Stimulated activated CD8-positive, alpha-beta memory T cell treated with anti-CD3 and anti-CD28 coated beads, Interleukin-2, amount 100 ng/mL, for 48 hours (primary cell): ENCODE data around the gene CAGE1.

Source experiments
- DNase-seq, 2 donors: peaks; one replicate each; pipeline ENCODE4 v3.0.0-alpha.2; 2020; ENCODE audit warnings: low read depth in 2 of 2

Gene CAGE1

GRCh38 chr6:7389451-7390225 is at the start of gene CAGE1, which contains the start of gene RIOK1:
Gene CAGE1, minus strand, starts transcription at chr6:7389742. Its CDS starts 2,569 bp downstream, at chr6:7387173.
Gene RIOK1, plus strand, starts transcription at chr6:7389808. Its CDS starts 195 bp downstream, at chr6:7390003.
- DNase-seq = peak; percentile 93 to 95

- no peak for DNase-seq
Measured at GRCh38 chr6:7439228-7439627, 49.7 kb upstream of the CAGE1 start.

GRCh38 chr6:7438011-7438410 is 48.5 kb upstream of the CAGE1 start:
- DNase-seq = no peak

DNA sequence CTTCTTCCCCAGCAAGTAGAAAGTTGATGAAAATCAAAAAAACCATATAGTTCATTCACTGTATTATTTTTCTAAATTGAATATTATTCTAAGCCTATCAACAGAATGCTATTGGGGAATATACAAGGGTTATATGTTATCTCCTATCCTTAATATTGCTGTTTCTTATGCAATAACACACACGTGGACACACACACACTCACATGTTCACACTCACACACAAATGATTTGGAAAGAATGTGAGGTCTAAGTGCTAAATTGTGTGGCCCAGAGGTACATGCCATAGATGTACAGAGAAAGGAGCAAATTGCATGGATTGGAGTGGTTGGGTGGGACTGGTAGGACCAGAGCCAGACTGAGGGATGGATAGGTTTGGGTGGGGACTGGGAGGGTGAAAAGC is 45.1 kb upstream of the CAGE1 start:
- DNase-seq = no peak

- no peak for DNase-seq
Measured at GRCh38 chr6:7433121-7433617, 43.6 kb upstream of the CAGE1 start.

DNA sequence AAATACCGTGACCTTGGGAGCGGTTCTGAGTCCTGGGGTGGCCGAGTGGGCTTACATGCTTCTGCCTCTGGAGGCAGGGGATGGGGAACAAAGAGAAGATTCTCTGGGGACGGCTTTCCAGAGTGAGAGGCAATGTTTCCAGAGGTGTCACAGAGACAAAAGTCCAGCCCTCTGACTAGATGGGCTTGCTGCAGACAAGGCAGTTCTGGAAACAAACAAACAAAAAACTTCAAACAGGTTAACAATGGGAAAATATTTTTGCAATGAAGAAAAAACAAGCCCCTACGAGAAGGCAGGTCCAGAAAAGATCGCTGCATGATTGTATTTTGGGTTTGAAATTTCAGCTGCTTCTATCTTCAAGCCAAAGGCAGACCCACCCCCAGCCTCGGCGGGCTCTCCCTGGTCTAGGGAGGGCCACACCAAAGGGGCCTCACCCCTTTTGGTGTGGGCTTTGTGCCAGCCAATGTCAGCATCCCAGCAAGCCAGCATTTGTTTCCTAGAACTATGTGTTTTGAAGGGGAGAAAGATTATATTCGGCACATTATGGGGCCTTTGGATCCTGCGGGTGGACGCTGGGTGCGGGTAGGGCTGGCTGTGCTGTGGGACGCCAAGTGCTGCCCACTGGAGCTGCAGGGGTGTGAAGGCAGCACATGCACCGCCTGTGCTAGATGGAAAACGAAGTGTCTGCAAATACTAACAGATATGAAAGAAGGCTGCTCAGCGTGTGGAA is 43.0 kb upstream of the CAGE1 start:
- no peak for DNase-seq

DNA sequence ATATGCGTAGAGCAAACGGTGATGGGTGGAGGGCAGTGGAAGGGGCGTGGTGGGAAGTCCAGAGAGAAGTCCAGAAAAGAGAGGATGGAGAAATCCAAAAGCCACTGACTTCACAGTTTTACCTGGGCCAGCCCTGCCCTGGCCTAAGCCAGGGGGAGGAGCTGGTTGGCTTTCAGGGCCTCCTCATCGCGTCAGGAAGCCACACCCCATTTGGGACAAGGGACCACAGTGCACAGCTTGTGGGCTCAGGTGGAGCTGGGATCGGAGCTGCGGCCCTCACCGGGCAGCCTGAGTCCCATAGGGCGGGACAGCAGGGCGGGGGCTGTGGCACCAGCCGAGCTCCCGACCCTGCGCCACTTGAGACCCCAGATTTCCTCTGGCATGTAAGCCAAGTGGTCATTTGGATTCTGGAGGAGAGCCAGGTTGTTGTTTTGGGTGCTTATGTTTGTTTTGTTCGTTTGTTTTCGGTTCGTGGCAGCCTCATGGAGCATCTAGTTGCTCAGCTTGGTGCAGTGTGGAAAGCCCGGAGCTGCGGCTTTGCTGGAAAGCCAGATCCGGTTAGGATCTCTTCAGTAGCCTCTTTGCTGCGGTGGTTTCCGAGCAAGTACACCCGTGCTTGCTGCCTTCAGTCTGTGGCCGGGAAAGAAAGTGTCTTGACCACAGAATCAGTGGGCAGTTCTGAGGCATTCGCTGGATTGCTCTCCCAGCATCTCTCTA is 42.3 kb upstream of the CAGE1 start:
- no peak for DNase-seq

- no peak for DNase-seq
Measured at GRCh38 chr6:7431313-7431673, 41.8 kb upstream of the CAGE1 start.

- no peak for DNase-seq
Measured at GRCh38 chr6:7426447-7427169, 37.1 kb upstream of the CAGE1 start.

- no peak for DNase-seq
Measured at GRCh38 chr6:7425808-7426190, 36.3 kb upstream of the CAGE1 start.

GRCh38 chr6:7424967-7425807 is 35.6 kb upstream of the CAGE1 start:
- no peak for DNase-seq

DNA sequence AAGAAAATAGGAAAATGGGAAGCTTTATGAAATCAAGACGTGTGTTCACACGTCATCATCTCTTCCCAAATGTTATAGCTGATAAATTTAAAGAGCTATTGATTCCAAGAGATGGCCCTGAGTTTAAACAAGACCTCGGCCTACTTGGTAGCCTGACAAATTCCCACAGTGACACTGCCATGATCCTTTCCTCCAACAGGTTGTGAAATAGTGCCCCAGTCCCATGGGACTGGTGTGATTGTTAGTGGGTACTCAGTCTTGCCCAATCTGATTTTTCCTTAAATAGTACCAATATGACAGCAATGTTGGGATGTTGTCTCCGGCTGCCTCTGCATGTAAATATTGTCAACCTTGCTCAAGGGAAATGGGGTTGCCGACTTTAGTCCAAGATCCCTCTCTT is 34.5 kb upstream of the CAGE1 start:
- DNase-seq = no peak

GRCh38 chr6:7421066-7421465 is 31.5 kb upstream of the CAGE1 start:
- no peak for DNase-seq

DNA sequence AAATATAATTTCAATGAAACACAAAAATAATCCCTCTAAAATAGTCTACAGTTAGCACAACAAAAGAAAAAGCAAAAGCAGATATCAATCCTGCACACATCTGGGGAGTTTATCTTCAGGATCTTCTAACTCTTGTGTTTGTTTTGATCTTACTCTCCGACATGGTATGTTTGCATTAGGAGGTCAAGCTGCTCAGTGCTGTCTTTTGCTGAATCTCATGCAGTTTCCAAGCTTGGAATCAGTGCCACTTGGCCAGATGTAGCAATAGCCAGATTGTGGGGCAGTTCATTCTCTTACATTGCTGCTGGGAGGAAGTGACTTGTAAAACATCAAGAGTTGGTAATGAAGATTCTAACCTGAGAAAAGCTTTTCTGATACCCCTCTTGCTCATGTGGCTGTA is 29.5 kb upstream of the CAGE1 start:
- DNase-seq = no peak

GRCh38 chr6:7418238-7418905 is 28.8 kb upstream of the CAGE1 start:
- DNase-seq = no peak

GRCh38 chr6:7417684-7418083 is 28.1 kb upstream of the CAGE1 start:
- no peak for DNase-seq

DNA sequence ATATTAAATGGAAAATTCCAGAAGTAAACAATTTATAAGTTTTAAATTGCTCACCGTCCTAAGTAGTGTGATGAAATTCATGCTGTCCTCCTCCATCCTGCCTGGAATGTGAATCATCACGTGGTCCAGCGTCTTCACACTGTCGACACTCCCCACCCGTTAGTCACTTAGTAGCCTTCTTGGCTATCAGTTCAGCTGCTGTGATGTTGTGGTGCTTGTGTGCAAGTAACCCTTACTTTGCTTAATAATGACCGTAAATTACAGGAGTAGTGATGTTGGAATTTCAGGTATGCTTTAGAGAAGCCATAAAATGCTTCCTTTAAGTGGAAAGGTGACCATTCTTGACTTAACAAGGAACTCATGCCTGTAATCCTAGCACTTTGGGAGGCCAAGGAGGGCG is 25.3 kb upstream of the CAGE1 start:
- no peak for DNase-seq

DNA sequence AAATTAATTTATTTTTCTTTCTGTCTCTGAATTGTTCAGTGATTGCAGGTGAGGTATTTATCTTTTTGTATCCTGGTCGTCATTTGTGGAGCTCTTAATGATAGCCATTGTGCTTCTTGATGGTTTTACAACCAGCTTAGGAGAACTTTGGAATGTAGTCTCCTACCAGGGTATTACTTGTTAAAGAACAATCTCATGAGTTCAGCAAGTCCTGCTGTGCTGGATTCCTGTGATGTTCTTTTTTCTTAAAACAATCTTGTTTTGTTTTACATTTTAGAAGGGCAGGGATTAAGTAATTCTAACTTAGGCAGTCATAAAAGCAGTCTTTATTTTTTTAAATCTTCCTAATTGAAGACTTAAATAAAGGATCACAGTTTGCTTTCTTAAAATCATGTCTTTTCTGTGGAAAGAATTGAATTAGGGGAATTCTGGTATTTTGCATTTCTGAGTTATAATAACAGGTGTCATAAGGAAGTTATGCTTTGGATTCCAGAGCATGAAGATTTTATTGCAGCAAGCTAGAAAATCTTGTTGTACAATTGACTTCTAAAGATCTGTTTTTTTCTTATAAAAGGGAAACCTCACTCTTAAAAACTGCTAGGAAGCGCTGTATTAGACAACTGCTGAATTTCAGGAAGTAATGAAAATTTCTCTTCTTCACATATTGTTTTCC is 23.7 kb upstream of the CAGE1 start:
- DNase-seq = no peak

DNA sequence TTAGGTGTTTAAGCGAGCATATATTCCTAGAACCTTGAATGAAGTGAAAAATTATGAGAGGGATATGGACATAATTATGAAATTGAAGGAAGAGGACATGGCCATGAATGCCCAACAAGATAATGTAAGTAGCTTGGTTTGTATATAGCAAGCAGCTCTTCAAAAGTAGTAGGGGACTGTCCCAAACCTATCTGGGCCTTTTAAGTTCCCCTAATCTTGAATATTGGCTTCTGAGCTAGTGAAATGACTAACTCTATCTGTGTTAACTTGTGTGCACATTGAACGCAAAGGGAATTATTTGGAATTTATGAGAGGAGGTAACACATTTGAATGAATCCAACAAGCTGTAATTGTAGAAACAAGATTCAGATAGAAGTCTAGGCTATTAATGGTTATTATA is 21.8 kb upstream of the CAGE1 start:
- no peak for DNase-seq

DNA sequence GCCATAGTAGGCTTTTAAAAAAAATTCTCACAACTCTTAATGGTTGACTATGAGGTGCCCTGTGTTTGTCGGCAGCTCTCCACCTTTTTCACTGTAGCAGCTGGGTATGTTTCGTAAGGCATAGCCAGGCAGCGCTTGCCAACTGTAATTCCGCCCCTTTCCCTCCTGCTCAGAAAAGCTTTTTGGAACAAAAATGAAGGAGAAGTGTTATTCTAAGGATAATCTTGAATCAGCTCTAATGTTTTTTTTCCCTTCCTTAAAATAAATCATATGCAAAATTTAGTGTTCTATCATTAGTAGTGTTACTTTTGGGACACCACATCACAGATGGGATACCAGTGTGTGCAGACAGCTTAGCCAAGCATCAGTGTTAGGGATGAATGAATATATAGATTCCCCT is 21.3 kb upstream of the CAGE1 start:
- no peak for DNase-seq
